Peyer's patch (tissue), 4 donors: ENCODE results near the gene REC8. TPM values are rescaled to one million over a fixed set of nuclear protein-coding genes. Genes with fewer than 3 reads are reported as not detected.
A peak's percentile ranks its signal among the peaks of the same experiment; 100 is the strongest.

Source experiments
- DNase-seq, 3 donors: peaks; one replicate each; pipeline ENCODE4 v3.0.0-alpha.2; 2017 to 2019
- H3K27ac ChIP-seq, 4 donors: fragments of 200-600 bp; sonication (generic); one replicate each; pipeline ENCODE4 v1.5.1; 2016 to 2019
- H3K27me3 ChIP-seq, 2 donors: fragments of 200-600 bp; sonication (generic); one replicate each; pipeline ENCODE4 v1.5.1; 2019
- H3K36me3 ChIP-seq, 3 donors: fragments of 200-600 bp; sonication (generic); one replicate each; pipeline ENCODE4 v1.5.1; 2016 to 2019
- H3K4me1 ChIP-seq, 4 donors: fragments of 200-600 bp; sonication (generic); one replicate each; pipeline ENCODE4 v1.5.1; 2016 to 2019
- H3K4me3 ChIP-seq, 4 donors: fragments of 200-600 bp; sonication (generic); 1 replicate in 3 of 4; 2 replicates in 1 of 4; pipeline ENCODE4 v1.5.1; 2016 to 2019; ENCODE audit warnings: mild to moderate bottlenecking in 1 of 4
- H3K9me3 ChIP-seq, 4 donors: fragments of 200-600 bp; sonication (generic); one replicate each; pipeline ENCODE4 v1.5.1; 2016 to 2019; ENCODE audit warnings: mild to moderate bottlenecking in 1 of 4
- CTCF ChIP-seq, 6 experiments: fragments of 450-650 bp in 4 of 6; fragments of 200-600 bp in 2 of 6; sonication (generic) in 1 of 6; IDR thresholded peaks; one replicate each; pipeline ENCODE4 v1.5.1; 2017 to 2019; ENCODE audit warnings: antibody characterized with exemption in 6 of 6, mild to moderate bottlenecking in 3 of 6, moderate library complexity in 1 of 6
- POLR2A ChIP-seq, 2 donors: fragments of 450-650 bp; IDR thresholded peaks; one replicate each; pipeline ENCODE4 v1.5.1; 2017; ENCODE audit warnings: antibody characterized with exemption in 2 of 2, mild to moderate bottlenecking in 2 of 2, moderate library complexity in 2 of 2
- total RNA-seq, 4 donors: library from RNA; depleted of rRNA; stranded (reverse); fragments of >200 nt; gene quantifications; one replicate each; pipeline ENCODE4 v1.1.0, GENCODE V29; 2016

The REC8 gene
- total RNA-seq, 4 donors from 2014 or later = 18.6 to 74.3 (median 37.8) TPM

- peak within 1 kb of the TSS; percentile 80 to 96 (median 94) for H3K27ac ChIP-seq
- peaks cover 0 to 48% (median 16%) of the 10 kb centered on the region in 4 donors for H3K4me1 ChIP-seq
- H3K4me3 ChIP-seq = peak within 1 kb of the TSS; percentile 73 to 96 (median 78)
- no peaks in the 10 kb centered on the region for H3K9me3 ChIP-seq
- TF ChIP-seq POLR2A (IDR thresholded peaks at IDR 0.05) (peak; percentile 36 to 73), CTCF (IDR thresholded peaks at IDR 0.05) (no peak)
- DNase-seq = peak; percentile 95 to 98 (median 97)
- H3K27me3 ChIP-seq = no peaks in the 10 kb centered on the region
- H3K36me3 ChIP-seq = peaks cover 0 to 30% (median 1%) of the 10 kb centered on the region in 3 donors
These were observed 25.4 kb upstream of the REC8 start, which contains the start of gene PSME2 for GRCh38 chr14:24146453-24146977. TSS of gene PSME2 (minus strand) at chr14:24146610. CDS start at chr14:24146581, 29 bp downstream.

- peak within 1 kb of the TSS; percentile 73 to 96 (median 78) for H3K4me3 ChIP-seq
- H3K27me3 ChIP-seq = no peaks in the 10 kb centered on the region
- TF ChIP-seq POLR2A (IDR thresholded peaks at IDR 0.05) = peak; percentile 38 to 54
- no peak for TF ChIP-seq CTCF (IDR thresholded peaks at IDR 0.05)
- peak within 1 kb of the TSS; percentile 80 to 96 (median 94) for H3K27ac ChIP-seq
- H3K4me1 ChIP-seq = peaks cover 0 to 45% (median 15%) of the 10 kb centered on the region in 4 donors
- H3K9me3 ChIP-seq = no peaks in the 10 kb centered on the region
- DNase-seq = peak; percentile 98 to 99 (median 99)
- H3K36me3 ChIP-seq = peaks cover 0 to 36% (median 2%) of the 10 kb centered on the region in 3 donors
These were observed 24.7 kb upstream of the REC8 start, which contains the start of gene RNF31 for GRCh38 chr14:24146978-24147760. TSS of gene RNF31 (plus strand) at chr14:24147498. CDS start at chr14:24147699, 201 bp downstream.

- no peak for TF ChIP-seq POLR2A (IDR thresholded peaks at IDR 0.05)
- TF ChIP-seq CTCF (IDR thresholded peaks at IDR 0.05) = no peak
- Histone ChIP-seq H3K27ac (peak overlapping the region; percentile 80 to 96 (median 94)), H3K4me1 (peaks cover 0 to 38% (median 13%) of the 10 kb centered on the region in 4 donors), H3K36me3 (peaks cover 0 to 43% (median 2%) of the 10 kb centered on the region in 3 donors), H3K27me3 (no peaks in the 10 kb centered on the region), H3K9me3 (no peaks in the 10 kb centered on the region), H3K4me3 (peak overlapping the region; percentile 73 to 96 (median 78))
- DNase-seq = no peak
These were observed 24.0 kb upstream of the REC8 start for GRCh38 chr14:24147761-24148428.

GRCh38 chr14:24149302-24149969, 22.4 kb upstream of the REC8 start:
- H3K4me1 ChIP-seq = peaks cover 0 to 27% (median 13%) of the 10 kb centered on the region in 4 donors
- no peak for TF ChIP-seq CTCF (IDR thresholded peaks at IDR 0.05)
- TF ChIP-seq POLR2A (IDR thresholded peaks at IDR 0.05) = no peak
- DNase-seq = no peak
- H3K27ac ChIP-seq = no peak overlapping the region
- H3K4me3 ChIP-seq = no peak overlapping the region
- H3K27me3 ChIP-seq = no peaks in the 10 kb centered on the region
- peaks cover 0 to 57% (median 2%) of the 10 kb centered on the region in 3 donors for H3K36me3 ChIP-seq
- no peaks in the 10 kb centered on the region for H3K9me3 ChIP-seq

GRCh38 chr14:24150061-24150460, 21.8 kb upstream of the REC8 start:
- no peak for DNase-seq
- Histone ChIP-seq H3K27ac (no peak overlapping the region), H3K4me1 (peaks cover 0 to 23% (median 13%) of the 10 kb centered on the region in 4 donors), H3K4me3 (no peak overlapping the region), H3K27me3 (no peaks in the 10 kb centered on the region), H3K9me3 (no peaks in the 10 kb centered on the region), H3K36me3 (peaks cover 0 to 63% (median 2%) of the 10 kb centered on the region in 3 donors)
- TF ChIP-seq CTCF (IDR thresholded peaks at IDR 0.05) (no peak), POLR2A (IDR thresholded peaks at IDR 0.05) (no peak)
